Uterus (tissue), 4 donors: ENCODE data around the gene NFKB2. TPM values are rescaled to one million over a fixed set of nuclear protein-coding genes. Genes with fewer than 3 reads are reported as not detected.
A peak's percentile ranks its signal among the peaks of the same experiment; 100 is the strongest.

Experiments used
- DNase-seq, 2 donors: peaks; one replicate each; pipeline ENCODE4 v3.0.0-alpha.2; 2019 to 2020
- H3K27ac ChIP-seq, 2 donors: fragments of 200-600 bp; sonication (generic); 1 replicate in 1 of 2; 2 replicates in 1 of 2; pipeline ENCODE4 v1.5.1; 2016 to 2018
- H3K27me3 ChIP-seq, 2 donors: fragments of 200-600 bp; sonication (generic); one replicate each; pipeline ENCODE4 v1.5.1; 2018 to 2019; ENCODE audit warnings: control low read depth in 1 of 2
- H3K36me3 ChIP-seq, 2 donors: fragments of 200-600 bp; sonication (generic); one replicate each; pipeline ENCODE4 v1.5.1; 2019; ENCODE audit warnings: control low read depth in 1 of 2
- H3K4me1 ChIP-seq, 2 donors: fragments of 200-600 bp; sonication (generic); one replicate each; pipeline ENCODE4 v1.5.1; 2018 to 2019; ENCODE audit warnings: control low read depth in 1 of 2
- H3K4me3 ChIP-seq, 2 donors: fragments of 200-600 bp; sonication (generic); 1 replicate in 1 of 2; 2 replicates in 1 of 2; pipeline ENCODE4 v1.5.1; 2018 to 2019; ENCODE audit warnings: mild to moderate bottlenecking in 1 of 2
- H3K9me3 ChIP-seq, 2 donors: fragments of 200-600 bp; sonication (generic); one replicate each; pipeline ENCODE4 v1.5.1; 2019; ENCODE audit warnings: control low read depth in 1 of 2
- CTCF ChIP-seq, 4 experiments: fragments of 200-600 bp in 2 of 4; fragments of 450-650 bp in 2 of 4; sonication (generic) in 2 of 4; IDR thresholded peaks; one replicate each; pipeline ENCODE4 v1.5.1; 2016 to 2019; ENCODE audit warnings: antibody characterized with exemption in 4 of 4, mild to moderate bottlenecking in 2 of 4, moderate library complexity in 1 of 4
- POLR2A ChIP-seq, 2 donors: fragments of 450-650 bp; IDR thresholded peaks; one replicate each; pipeline ENCODE4 v1.6.1; 2016; ENCODE audit warnings: antibody characterized with exemption in 2 of 2, mild to moderate bottlenecking in 1 of 2, moderate library complexity in 1 of 2
- intact Hi-C: fragments of 100-400 bp; cut with DNase I; formaldehyde crosslinking; loops from one replicate; pipeline ENCODE4 v1.15.1; 2023; ENCODE audit warnings: low total_unique reads
- total RNA-seq, 4 donors: library from RNA; depleted of rRNA in 3 of 4; stranded (reverse); fragments of >200 nt in 3 of 4; gene quantifications; one replicate each; pipeline versions ENCODE4 v1.1.0 to v1.2.4, GENCODE V29; 2014 to 2023
- donor health status: DM: yes; HTN: yes; CAD: no.

NFKB2 gene
- total RNA-seq, 4 donors from 2014 or later, result 6.4 to 61.7 (median 10.7) TPM

GRCh38 chr10:102407425-102408130 lies 12.1 kb downstream of the NFKB2 start:
- Histone ChIP-seq H3K27me3 (no peaks in the 10 kb centered on the region), H3K9me3 (no peaks in the 10 kb centered on the region), H3K27ac (peak overlapping the region; percentile 87 to 91), H3K36me3 (no peaks in the 10 kb centered on the region), H3K4me1 (peaks cover 0 to 4% of the 10 kb centered on the region in 2 donors), H3K4me3 (peak overlapping the region in 1 of 2 donors; percentile 4)
- TF ChIP-seq POLR2A (IDR thresholded peaks at IDR 0.05) (no peak), CTCF (IDR thresholded peaks at IDR 0.05) (no peak)
- no peak for DNase-seq
- intact Hi-C loops, result no loop called here

GRCh38 chr10:102408131-102408727 lies 12.7 kb downstream of the NFKB2 start:
- Histone ChIP-seq H3K27ac (peak overlapping the region; percentile 87 to 91), H3K27me3 (no peaks in the 10 kb centered on the region), H3K4me3 (peak overlapping the region; percentile 33 to 46), H3K9me3 (no peaks in the 10 kb centered on the region), H3K4me1 (peaks cover 0 to 4% of the 10 kb centered on the region in 2 donors), H3K36me3 (no peaks in the 10 kb centered on the region)
- DNase-seq, result peak in 1 of 2 donors; percentile 79
- TF ChIP-seq CTCF (IDR thresholded peaks at IDR 0.05) (no peak), POLR2A (IDR thresholded peaks at IDR 0.05) (peak in 1 of 2 donors; percentile 50)
- intact Hi-C loops, result no loop called here

GRCh38 chr10:102408728-102409603 lies 13.5 kb downstream of the NFKB2 start:
- Histone ChIP-seq H3K9me3 (no peaks in the 10 kb centered on the region), H3K4me1 (peaks cover 0 to 4% of the 10 kb centered on the region in 2 donors), H3K27me3 (no peaks in the 10 kb centered on the region), H3K36me3 (no peaks in the 10 kb centered on the region), H3K4me3 (peak overlapping the region; percentile 33 to 46), H3K27ac (peak overlapping the region; percentile 87 to 91)
- peak; percentile 78 to 84 for DNase-seq
- TF ChIP-seq POLR2A (IDR thresholded peaks at IDR 0.05) (peak in 1 of 2 donors; percentile 66), CTCF (IDR thresholded peaks at IDR 0.05) (no peak)
- intact Hi-C loops, result no loop called here

- Histone ChIP-seq H3K36me3 (no peaks in the 10 kb centered on the region), H3K27me3 (peaks cover 0 to 2% of the 10 kb centered on the region in 2 donors), H3K4me3 (peak overlapping the region; percentile 38 to 46), H3K27ac (peak overlapping the region; percentile 87 to 91), H3K4me1 (peaks cover 0 to 4% of the 10 kb centered on the region in 2 donors), H3K9me3 (no peaks in the 10 kb centered on the region)
- peak in 1 of 2 donors; percentile 11 for DNase-seq
- TF ChIP-seq POLR2A (IDR thresholded peaks at IDR 0.05) (no peak), CTCF (IDR thresholded peaks at IDR 0.05) (no peak)
- intact Hi-C loops, result no loop called here
These were observed 14.3 kb downstream of the NFKB2 start for GRCh38 chr10:102409604-102410428.
